ENCODE data around the gene TBC1D4. TPM values are rescaled to one million over a fixed set of nuclear protein-coding genes. Genes with fewer than 3 reads are reported as not detected.
A peak's percentile ranks its signal among the peaks of the same experiment; 100 is the strongest.
"Not testable (repeated sequence)": the region's sequence is repeated elsewhere in the genome, so short reads cannot be mapped to it uniquely, and the experiment has no call there.

Gene TBC1D4
- total RNA-seq, 2 donors from 2014 or later = 16.7 to 27.9 TPM

GRCh38 chr13:75294110-75294509 lies 187.9 kb downstream of the TBC1D4 start:
- intact Hi-C loops (cut with DNase I) = no loop called here
- Histone ChIP-seq H3K9ac (ENCODE audit: low read depth in 2 of 2, low read length in 2 of 2) (no peak overlapping the region), H3K9me3 (no peaks in the 10 kb centered on the region), H3K27ac (no peak overlapping the region), H3K27me3 (no peaks in the 10 kb centered on the region), H3K4me1 (no peaks in the 10 kb centered on the region), H3K36me3 (no peaks in the 10 kb centered on the region), H3K4me3 (no peak overlapping the region)
- DNase-seq = no peak
- TF ChIP-seq CTCF (IDR thresholded peaks at IDR 0.05) = no peak

- intact Hi-C loops (cut with DNase I) = no loop called here
- TF ChIP-seq CTCF (IDR thresholded peaks at IDR 0.05) = no peak
- no peaks in the 10 kb centered on the region for H3K9me3 ChIP-seq
- H3K9ac ChIP-seq (ENCODE audit: low read depth in 2 of 2, low read length in 2 of 2) = no peak overlapping the region
- no peak overlapping the region for H3K27ac ChIP-seq
- no peak for DNase-seq
- H3K4me1 ChIP-seq = no peaks in the 10 kb centered on the region
- no peaks in the 10 kb centered on the region for H3K36me3 ChIP-seq
- H3K27me3 ChIP-seq = no peaks in the 10 kb centered on the region
- H3K4me3 ChIP-seq = no peak overlapping the region
Measured at GRCh38 chr13:75285310-75285709, 196.7 kb downstream of the TBC1D4 start.

- H3K27ac ChIP-seq = no peak overlapping the region
- no peaks in the 10 kb centered on the region for H3K4me1 ChIP-seq
- DNase-seq = peak; percentile 37
- H3K36me3 ChIP-seq = no peaks in the 10 kb centered on the region
- no peaks in the 10 kb centered on the region for H3K9me3 ChIP-seq
- no peaks in the 10 kb centered on the region for H3K27me3 ChIP-seq
- H3K4me3 ChIP-seq = no peak overlapping the region
- no peak overlapping the region for H3K9ac ChIP-seq (ENCODE audit: low read depth in 2 of 2, low read length in 2 of 2)
- intact Hi-C loops (cut with DNase I) = no loop called here
- no peak for TF ChIP-seq CTCF (IDR thresholded peaks at IDR 0.05)
Measured at GRCh38 chr13:75279834-75280369, 202.1 kb downstream of the TBC1D4 start.

- H3K4me3 ChIP-seq; intact Hi-C loops (cut with DNase I); H3K4me1 ChIP-seq; H3K27me3 ChIP-seq; H3K9me3 ChIP-seq; DNase-seq; H3K9ac ChIP-seq (ENCODE audit: low read depth in 2 of 2, low read length in 2 of 2); H3K36me3 ChIP-seq; H3K27ac ChIP-seq: not testable (repeated sequence)
Measured at GRCh38 chr13:75273695-75274094, 208.3 kb downstream of the TBC1D4 start.

GRCh38 chr13:75271846-75272245 lies 210.1 kb downstream of the TBC1D4 start:
- Histone ChIP-seq H3K36me3 (no peaks in the 10 kb centered on the region), H3K9me3 (no peaks in the 10 kb centered on the region), H3K4me3 (no peak overlapping the region), H3K27me3 (no peaks in the 10 kb centered on the region), H3K4me1 (no peaks in the 10 kb centered on the region), H3K9ac (ENCODE audit: low read depth in 2 of 2, low read length in 2 of 2) (no peak overlapping the region), H3K27ac (no peak overlapping the region)
- intact Hi-C loops (cut with DNase I) = no loop called here
- TF ChIP-seq CTCF (IDR thresholded peaks at IDR 0.05) = no peak
- no peak for DNase-seq

- H3K27ac ChIP-seq; H3K9ac ChIP-seq (ENCODE audit: low read depth in 2 of 2, low read length in 2 of 2); H3K36me3 ChIP-seq; H3K9me3 ChIP-seq; intact Hi-C loops (cut with DNase I); H3K4me1 ChIP-seq; H3K27me3 ChIP-seq; H3K4me3 ChIP-seq; DNase-seq: not testable (repeated sequence)
Measured at GRCh38 chr13:75268481-75268880, 213.5 kb downstream of the TBC1D4 start.

Measured in colonic mucosa (tissue), 4 donors.